Mesendoderm (in vitro differentiated cells): ENCODE measurements around the gene ZFYVE16.
A peak's percentile ranks its signal among the peaks of the same experiment; 100 is the strongest.
"Not testable (repeated sequence)": the region's sequence is repeated elsewhere in the genome, so short reads cannot be mapped to it uniquely, and the experiment has no call there.

Source experiments
- DNase-seq: peaks from one replicate; pipeline ENCODE4 v3.0.0; 2013
- H2AK5ac ChIP-seq: 2 replicates; pipeline ENCODE4 v1.6.1; 2013; ENCODE audit warnings: low read length, inconsistent platforms
- H2BK120ac ChIP-seq: 2 replicates; pipeline ENCODE4 v1.6.1; 2013; ENCODE audit warnings: low read depth, mild to moderate bottlenecking, low read length, moderate library complexity, mixed read lengths
- H2BK15ac ChIP-seq: replicated peaks from 2 replicates; pipeline ENCODE4 v1.6.1; 2013; ENCODE audit warnings: low read depth, mild to moderate bottlenecking, moderate library complexity
- H2BK5ac ChIP-seq: 2 replicates; pipeline ENCODE4 v1.6.1; 2013; ENCODE audit warnings: low read length, inconsistent platforms
- H3K18ac ChIP-seq: 2 replicates; pipeline ENCODE4 v1.6.1; 2013; ENCODE audit warnings: mild to moderate bottlenecking, low read length, mixed read lengths
- H3K23ac ChIP-seq: one replicate; pipeline ENCODE4 v1.6.1; 2013; ENCODE audit warnings: low read length
- H3K27ac ChIP-seq: 2 replicates; pipeline ENCODE4 v1.5.1; 2013; ENCODE audit warnings: low read depth, mild to moderate bottlenecking, inconsistent platforms, low read length, moderate library complexity
- H3K27me3 ChIP-seq: 2 replicates; pipeline ENCODE4 v1.6.1; 2013; ENCODE audit warnings: low read length, control low read depth, mild to moderate bottlenecking, inconsistent platforms; ENCODE audit not compliant: insufficient read depth, poor library complexity
- H3K36me3 ChIP-seq: 2 replicates; pipeline ENCODE4 v1.6.1; 2013; ENCODE audit warnings: low read length, inconsistent platforms; ENCODE audit not compliant: control insufficient read depth, insufficient read depth
- H3K4ac ChIP-seq: one replicate; pipeline ENCODE4 v1.6.1; 2013; ENCODE audit warnings: low read depth, mild to moderate bottlenecking, low read length, moderate library complexity
- H3K4me1 ChIP-seq: 2 replicates; pipeline ENCODE4 v1.6.1; 2013; ENCODE audit warnings: low read depth, low read length, inconsistent platforms; ENCODE audit not compliant: control insufficient read depth
- H3K4me2 ChIP-seq: 2 replicates; pipeline ENCODE4 v1.6.1; 2013; ENCODE audit warnings: low read length
- H3K4me3 ChIP-seq: 2 replicates; pipeline ENCODE4 v1.5.1; 2013; ENCODE audit warnings: mild to moderate bottlenecking, low read length
- H3K56ac ChIP-seq: one replicate; pipeline ENCODE4 v1.6.1; 2013; ENCODE audit warnings: low read length
- H3K79me1 ChIP-seq: 2 replicates; pipeline ENCODE4 v1.6.1; 2013; ENCODE audit warnings: low read length, inconsistent platforms
- H3K79me2 ChIP-seq: 2 replicates; pipeline ENCODE4 v1.6.1; 2013; ENCODE audit warnings: mild to moderate bottlenecking, low read length; ENCODE audit not compliant: control insufficient read depth, insufficient read depth
- H3K9ac ChIP-seq: 2 replicates; pipeline ENCODE4 v1.6.1; 2013; ENCODE audit warnings: low read length, inconsistent platforms
- H4K5ac ChIP-seq: one replicate; pipeline ENCODE4 v1.6.1; 2013; ENCODE audit warnings: low read length
- H4K8ac ChIP-seq: one replicate; pipeline ENCODE4 v1.6.1; 2013; ENCODE audit warnings: low read depth, mild to moderate bottlenecking, control low read depth, low read length, moderate library complexity
- WGBS: extraction: QIAGEN DNeasy Blood & Tissue Kit; methylation state at CpG from one replicate; pipeline ENCODE4 v1.1.7; 2013; ENCODE audit warnings: low lambda C conversion rate, missing lambda C conversion rate; ENCODE audit not compliant: insufficient coverage; ENCODE audit errors: extremely low coverage; 5-methylcytosine and 5-hydroxymethylcytosine counted together

The ZFYVE16 gene

DNA sequence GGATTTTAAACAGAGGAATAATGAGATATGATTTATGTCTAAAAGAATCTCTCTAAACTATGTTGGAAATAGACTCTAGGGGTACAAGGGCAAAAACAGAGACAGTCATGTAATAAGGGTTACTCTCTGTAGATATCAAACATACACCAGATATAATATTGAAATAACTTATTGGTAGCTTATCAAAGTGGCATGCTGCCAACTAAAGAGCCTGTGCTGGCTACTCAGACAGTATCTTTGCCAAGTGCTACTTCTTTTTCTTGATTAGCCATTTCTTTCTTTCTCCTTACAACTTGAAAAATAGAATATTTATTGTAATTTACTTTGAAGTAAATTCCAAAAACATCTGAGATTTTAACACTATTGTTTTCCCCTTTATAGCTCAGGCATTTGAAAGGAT is 34.9 kb downstream of the ZFYVE16 start:
- Histone ChIP-seq H3K23ac (no peak overlapping the region), H3K4ac (no peak overlapping the region), H3K56ac (no peak overlapping the region), H3K27ac (no peak overlapping the region), H3K36me3 (no peaks in the 10 kb centered on the region), H4K8ac (no peak overlapping the region), H4K5ac (no peak overlapping the region), H2AK5ac (no peak overlapping the region), H3K4me1 (no peaks in the 10 kb centered on the region), H3K4me2 (no peak overlapping the region), H3K27me3 (no peaks in the 10 kb centered on the region), H2BK120ac (no peak overlapping the region), H3K79me2 (no peaks in the 10 kb centered on the region), H3K4me3 (no peak overlapping the region), H3K79me1 (no peaks in the 10 kb centered on the region), H2BK5ac (no peak overlapping the region), H2BK15ac (no peak overlapping the region), H3K9ac (no peak overlapping the region), H3K18ac (no peak overlapping the region)
- DNase-seq, result no peak

DNA sequence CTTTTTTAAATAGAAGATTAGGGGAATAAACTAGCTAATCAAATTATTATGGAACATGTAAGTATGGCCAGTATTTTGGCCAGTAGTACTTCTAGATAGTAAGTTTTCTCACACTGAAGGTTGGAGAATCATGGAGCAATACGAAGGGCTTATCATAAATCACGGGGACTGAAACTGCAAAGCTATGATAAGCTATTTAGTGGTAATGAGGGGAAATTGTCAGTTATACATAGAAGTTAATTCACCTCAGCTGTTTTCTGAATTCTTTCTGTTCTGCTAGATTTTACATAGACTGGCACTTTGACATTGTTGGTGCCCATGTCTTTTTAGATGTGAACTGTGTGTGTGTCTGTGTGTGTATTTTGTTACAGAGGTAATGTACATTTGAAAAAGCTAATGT is 45.5 kb downstream of the ZFYVE16 start:
- H3K36me3 ChIP-seq, result no peaks in the 10 kb centered on the region

GRCh38 chr5:80463269-80463668 is 55.4 kb downstream of the ZFYVE16 start:
- no peak overlapping the region for H3K4me2 ChIP-seq
- no peak overlapping the region for H3K27ac ChIP-seq
- no CpG with 5 or more reads among the region's 4 CpGs for WGBS
- H3K79me1 ChIP-seq, result no peaks in the 10 kb centered on the region
- H3K4ac ChIP-seq, result no peak overlapping the region
- H3K56ac ChIP-seq, result no peak overlapping the region
- H3K4me3 ChIP-seq, result no peak overlapping the region
- H3K18ac ChIP-seq, result no peak overlapping the region
- no peaks in the 10 kb centered on the region for H3K27me3 ChIP-seq
- no peak overlapping the region for H3K9ac ChIP-seq
- peak; percentile 18 for DNase-seq
- H2AK5ac ChIP-seq, result no peak overlapping the region
- H3K23ac ChIP-seq, result no peak overlapping the region
- H3K79me2 ChIP-seq, result no peaks in the 10 kb centered on the region
- no peak overlapping the region for H2BK15ac ChIP-seq
- no peaks in the 10 kb centered on the region for H3K4me1 ChIP-seq
- H4K8ac ChIP-seq, result no peak overlapping the region
- H2BK5ac ChIP-seq, result no peak overlapping the region
- no peak overlapping the region for H2BK120ac ChIP-seq
- H3K36me3 ChIP-seq, result peaks cover 2% of the 10 kb centered on the region
- H4K5ac ChIP-seq, result no peak overlapping the region

More for the DNA sequence above, 45.5 kb downstream of the ZFYVE16 start:
- no peak overlapping the region for H2BK5ac ChIP-seq
- H3K27me3 ChIP-seq, result no peaks in the 10 kb centered on the region
- no peak overlapping the region for H3K56ac ChIP-seq
- no peak for DNase-seq
- H4K5ac ChIP-seq, result no peak overlapping the region
- H2AK5ac ChIP-seq, result no peak overlapping the region
- H2BK120ac ChIP-seq, result no peak overlapping the region
- WGBS, result no CpG with 5 or more reads among the region's 2 CpGs
- H3K4me1 ChIP-seq, result no peaks in the 10 kb centered on the region
- H3K4me2 ChIP-seq, result no peak overlapping the region
- no peak overlapping the region for H3K9ac ChIP-seq
- H3K18ac ChIP-seq, result no peak overlapping the region
- H3K79me1 ChIP-seq, result no peaks in the 10 kb centered on the region
- no peak overlapping the region for H3K4ac ChIP-seq
- no peak overlapping the region for H2BK15ac ChIP-seq
- no peak overlapping the region for H3K4me3 ChIP-seq
- no peaks in the 10 kb centered on the region for H3K79me2 ChIP-seq
- no peak overlapping the region for H3K27ac ChIP-seq
- no peak overlapping the region for H4K8ac ChIP-seq
- no peak overlapping the region for H3K23ac ChIP-seq

GRCh38 chr5:80466669-80467485 is 59.0 kb downstream of the ZFYVE16 start:
- Histone ChIP-seq H3K4me3 (no peak overlapping the region), H2AK5ac (no peak overlapping the region), H2BK15ac (no peak overlapping the region), H3K56ac (no peak overlapping the region), H3K27me3 (no peaks in the 10 kb centered on the region), H3K79me2 (no peaks in the 10 kb centered on the region), H3K79me1 (no peaks in the 10 kb centered on the region), H3K36me3 (peaks cover 4% of the 10 kb centered on the region), H4K8ac (no peak overlapping the region), H3K4ac (no peak overlapping the region), H3K18ac (no peak overlapping the region), H2BK120ac (no peak overlapping the region), H4K5ac (no peak overlapping the region), H3K4me2 (no peak overlapping the region), H3K4me1 (no peaks in the 10 kb centered on the region), H3K9ac (no peak overlapping the region), H3K23ac (no peak overlapping the region), H3K27ac (no peak overlapping the region), H2BK5ac (no peak overlapping the region)
- WGBS, result no CpG with 5 or more reads among the region's 4 CpGs
- no peak for DNase-seq

DNA sequence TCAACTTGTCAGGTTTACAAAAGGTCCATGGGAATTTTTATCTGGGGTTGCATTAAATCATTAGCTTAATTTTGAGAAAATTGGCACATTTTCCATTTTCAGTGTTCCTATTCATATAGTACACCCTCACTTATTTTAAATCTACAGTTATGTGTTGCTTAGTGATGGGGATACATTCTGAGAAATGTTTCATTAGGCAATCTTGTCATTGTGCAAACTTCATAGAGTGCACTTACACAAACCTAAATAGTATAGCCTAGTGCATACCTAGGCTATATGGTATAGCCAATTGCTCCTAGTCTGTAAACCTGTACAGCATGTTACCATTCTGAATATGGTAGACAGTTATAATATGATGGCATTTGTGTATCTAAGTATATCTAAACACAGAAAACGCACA is 60.3 kb downstream of the ZFYVE16 start:
- Histone ChIP-seq H3K18ac (no peak overlapping the region), H3K36me3 (peaks cover 4% of the 10 kb centered on the region), H3K56ac (no peak overlapping the region), H3K23ac (no peak overlapping the region), H4K8ac (no peak overlapping the region), H2BK15ac (no peak overlapping the region), H4K5ac (no peak overlapping the region), H3K27ac (no peak overlapping the region), H3K79me2 (no peaks in the 10 kb centered on the region), H3K4ac (no peak overlapping the region), H2BK5ac (no peak overlapping the region), H3K9ac (no peak overlapping the region), H2AK5ac (no peak overlapping the region), H3K27me3 (no peaks in the 10 kb centered on the region), H3K4me1 (no peaks in the 10 kb centered on the region), H3K4me2 (no peak overlapping the region), H3K4me3 (no peak overlapping the region), H2BK120ac (no peak overlapping the region), H3K79me1 (no peaks in the 10 kb centered on the region)
- no peak for DNase-seq
- WGBS, result no CpG with 5 or more reads among the region's 1 CpG

DNA sequence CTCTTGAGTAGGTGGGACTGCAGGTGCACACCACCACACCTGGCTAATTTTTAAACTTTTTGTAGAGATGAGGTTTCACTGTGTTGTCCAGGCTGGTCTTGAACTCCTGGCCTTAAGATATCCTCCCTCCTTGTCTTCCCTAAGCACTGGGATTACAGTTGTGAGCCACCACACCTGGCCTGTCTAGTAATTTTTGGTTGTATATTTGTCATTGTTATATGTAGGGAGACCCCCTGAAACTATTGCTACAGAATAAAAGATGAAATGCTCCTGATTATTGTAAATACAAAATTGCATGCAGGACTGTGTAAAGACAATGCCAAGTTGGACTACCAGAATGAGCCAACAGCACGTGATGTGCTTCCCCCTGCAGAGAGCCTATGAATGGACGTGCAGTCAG is 62.8 kb downstream of the ZFYVE16 start:
- no CpG with 5 or more reads among the region's 2 CpGs for WGBS
- not testable (repeated sequence) for H3K36me3 ChIP-seq, H3K4me1 ChIP-seq, H4K5ac ChIP-seq, H2BK15ac ChIP-seq, H3K9ac ChIP-seq, H3K4me3 ChIP-seq, H3K79me2 ChIP-seq, H2BK5ac ChIP-seq, H2AK5ac ChIP-seq, H4K8ac ChIP-seq, H2BK120ac ChIP-seq, H3K23ac ChIP-seq, H3K4ac ChIP-seq, DNase-seq, H3K4me2 ChIP-seq, H3K27ac ChIP-seq, H3K27me3 ChIP-seq, H3K79me1 ChIP-seq, H3K56ac ChIP-seq, H3K18ac ChIP-seq
